Putamen (tissue), 1 donor: ENCODE measurements around the gene SIPA1L3.
A peak's percentile ranks its signal among the peaks of the same experiment; 100 is the strongest.

Experiments used
- DNase-seq: peaks from one replicate; pipeline ENCODE4 v3.0.0-alpha.2; 2016; ENCODE audit warnings: low spot score

Gene SIPA1L3

GRCh38 chr19:38193445-38193844 is 286.4 kb downstream of the SIPA1L3 start:
- no peak for DNase-seq

DNA sequence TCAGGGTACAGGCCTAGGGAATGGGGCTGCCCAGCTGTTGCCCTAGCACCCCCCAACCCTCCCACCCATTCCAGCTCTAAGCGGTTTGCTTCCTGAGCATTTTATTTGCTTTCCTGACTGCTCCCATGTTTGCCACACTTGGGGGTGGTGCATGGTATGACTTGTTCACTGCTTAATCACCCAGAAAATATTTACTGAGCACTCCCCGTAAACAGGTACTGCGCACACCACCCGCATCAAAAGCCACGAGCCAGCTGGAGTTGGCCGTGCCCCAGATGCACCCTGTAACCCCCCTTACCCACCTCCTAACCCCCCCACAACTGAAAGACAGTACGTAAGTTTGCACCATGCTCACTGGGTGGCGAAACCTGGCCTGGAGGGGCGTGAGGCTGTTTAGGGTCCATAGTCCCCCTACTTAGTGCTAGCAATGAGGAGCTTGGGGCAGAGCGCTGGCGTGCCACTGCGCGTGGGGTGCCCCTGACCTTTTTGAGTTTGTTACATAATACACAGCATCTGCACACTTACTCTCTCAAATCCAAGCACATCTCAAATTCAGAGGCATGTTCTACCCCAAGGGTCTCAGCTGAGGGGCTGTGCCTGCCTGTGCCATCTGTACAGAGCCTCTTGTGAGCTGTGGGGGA is 287.2 kb downstream of the SIPA1L3 start:
- DNase-seq, result no peak

DNA sequence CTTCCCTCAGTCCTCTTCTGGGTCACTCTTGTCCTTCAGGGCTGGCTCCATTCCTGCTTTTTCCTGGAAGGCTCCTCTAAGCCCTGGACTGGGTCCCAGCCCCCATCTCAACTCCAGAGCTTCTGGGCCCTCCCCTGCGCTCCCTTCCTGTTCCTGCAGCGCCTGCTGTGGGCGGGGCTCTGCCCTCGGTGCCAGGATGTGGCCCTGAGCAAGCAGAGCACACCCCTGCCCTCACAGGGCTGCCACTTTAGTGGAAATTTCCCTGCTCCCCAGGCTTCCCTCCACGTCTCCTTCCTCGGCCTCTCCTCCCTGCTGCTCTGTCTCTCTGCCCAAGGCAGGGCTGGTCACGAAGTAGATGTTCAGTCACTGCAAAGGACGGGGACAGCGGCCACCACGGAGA is 288.2 kb downstream of the SIPA1L3 start:
- DNase-seq, result no peak

DNA sequence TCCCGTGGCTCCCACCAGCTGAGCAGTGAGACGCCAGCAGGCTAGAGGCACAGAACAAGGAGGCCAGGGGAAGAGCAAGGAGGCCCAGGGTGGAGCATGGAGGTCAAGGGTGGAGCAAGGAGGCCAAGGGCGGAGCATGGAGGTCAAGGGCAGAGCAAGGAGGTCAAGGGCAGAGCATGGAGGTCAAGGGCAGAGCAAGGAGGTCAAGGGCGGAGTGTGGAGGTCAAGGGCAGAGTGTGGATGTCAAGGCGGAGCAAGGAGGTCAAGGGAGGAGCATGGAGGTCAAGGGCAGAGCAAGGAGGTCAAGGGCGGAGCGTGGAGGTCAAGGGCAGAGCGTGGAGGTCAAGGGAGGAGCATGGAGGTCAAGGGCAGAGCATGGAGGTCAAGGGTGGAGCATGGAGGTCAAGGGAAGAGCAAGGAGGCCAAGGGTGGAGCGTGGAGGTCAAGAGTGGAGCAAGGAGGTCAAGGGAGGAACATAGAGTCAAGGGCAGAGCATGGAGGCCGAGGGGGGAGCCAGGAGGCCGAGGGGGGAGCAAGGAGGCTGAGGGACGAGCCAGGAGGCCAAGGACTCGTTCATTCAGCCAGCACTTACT is 289.3 kb downstream of the SIPA1L3 start:
- DNase-seq, result no peak

DNA sequence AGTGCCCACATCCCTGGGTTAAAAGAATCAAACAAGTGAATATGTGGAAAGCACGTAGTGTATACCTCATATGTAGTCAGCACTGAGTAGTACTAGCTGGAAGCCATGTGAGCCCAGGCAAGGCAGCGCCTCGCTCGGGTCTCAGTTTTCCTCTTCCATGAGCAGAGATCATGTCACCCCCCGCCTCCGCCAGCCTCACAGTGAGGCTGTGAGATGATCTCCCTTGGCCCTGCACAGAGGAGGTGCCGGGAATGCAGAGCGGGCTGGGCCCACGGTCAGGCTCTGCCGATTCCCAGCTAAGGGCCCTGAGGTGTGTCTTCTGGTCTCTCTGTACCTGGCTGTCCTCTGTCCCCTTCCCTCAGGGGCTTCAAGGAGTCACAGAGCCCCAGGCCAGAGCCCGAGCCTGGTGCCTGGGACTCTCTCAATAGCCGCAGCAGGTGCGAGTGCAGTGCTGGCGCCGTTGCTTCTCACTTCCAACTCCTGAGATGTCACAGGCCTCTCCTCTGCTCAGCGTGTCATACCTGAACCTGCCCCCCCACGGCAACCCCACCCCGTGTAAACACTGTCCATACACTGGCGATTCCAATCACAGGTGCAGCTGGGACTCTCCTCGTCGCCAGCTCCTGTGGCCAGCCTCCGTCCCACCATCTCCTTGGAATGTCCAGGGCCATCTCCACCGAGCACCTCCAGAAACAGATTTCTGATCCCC is 290.1 kb downstream of the SIPA1L3 start:
- DNase-seq, result no peak

DNA sequence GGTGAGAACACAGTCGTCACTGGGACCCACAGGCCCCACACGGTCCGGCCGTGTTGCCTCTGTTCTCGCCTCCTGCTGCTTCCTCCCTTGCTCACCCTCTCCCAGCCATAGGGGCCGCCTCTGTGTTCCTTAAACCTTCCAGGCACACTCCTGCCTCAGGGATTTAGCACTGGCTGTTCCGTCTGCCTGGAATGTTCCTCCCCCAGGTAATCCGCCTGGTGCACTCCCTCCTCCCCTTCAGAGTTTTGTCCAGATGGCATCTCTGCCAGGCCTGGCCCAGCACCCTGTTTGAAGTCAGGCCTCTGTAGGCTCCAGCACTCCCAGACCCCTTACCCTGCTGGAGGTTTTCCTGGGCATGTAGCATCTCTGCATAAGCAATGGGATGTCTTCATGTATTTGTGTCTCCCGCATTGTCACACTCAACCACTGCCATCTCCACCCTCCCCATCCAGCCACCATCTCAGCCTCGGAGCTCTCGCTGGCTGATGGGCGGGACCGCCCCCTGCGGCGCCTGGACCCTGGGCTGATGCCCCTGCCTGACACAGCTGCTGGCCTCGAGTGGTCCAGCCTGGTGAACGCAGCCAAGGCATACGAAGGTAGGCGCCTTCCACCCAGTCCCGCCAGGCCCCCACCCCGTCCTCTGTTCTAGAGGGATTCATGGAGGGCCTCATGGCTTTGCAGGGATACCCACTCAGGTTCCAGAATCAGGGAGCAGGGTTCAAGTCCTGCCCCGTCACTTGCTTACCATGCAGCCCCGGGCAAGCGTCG is 291.1 kb downstream of the SIPA1L3 start:
- no peak for DNase-seq

- peak; percentile 62 for DNase-seq
Observed at GRCh38 chr19:38199340-38199739, 292.3 kb downstream of the SIPA1L3 start.

GRCh38 chr19:38201731-38202130 is 294.7 kb downstream of the SIPA1L3 start:
- DNase-seq, result no peak

GRCh38 chr19:38202504-38202903 is 295.5 kb downstream of the SIPA1L3 start:
- no peak for DNase-seq

GRCh38 chr19:38203197-38203596 is 296.2 kb downstream of the SIPA1L3 start:
- DNase-seq, result no peak

DNA sequence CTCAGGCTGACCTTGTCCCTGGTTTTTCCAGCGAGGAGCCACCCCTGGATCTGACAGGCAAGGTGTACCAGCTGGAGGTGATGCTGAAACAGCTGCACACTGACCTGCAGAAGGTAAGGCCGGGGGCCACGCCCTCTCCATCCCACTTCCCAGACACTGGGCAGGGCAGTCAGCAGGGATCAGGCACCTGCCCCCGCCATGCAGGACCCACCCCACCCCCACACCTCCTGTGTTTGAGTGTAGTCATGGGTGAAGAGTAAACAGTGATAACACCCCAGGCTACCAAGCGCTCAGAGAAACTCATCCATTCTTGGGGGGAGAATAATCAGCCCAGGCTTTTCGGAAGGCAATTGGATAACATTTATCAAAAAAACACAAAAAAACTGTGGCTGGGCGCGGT is 297.1 kb downstream of the SIPA1L3 start:
- no peak for DNase-seq

DNA sequence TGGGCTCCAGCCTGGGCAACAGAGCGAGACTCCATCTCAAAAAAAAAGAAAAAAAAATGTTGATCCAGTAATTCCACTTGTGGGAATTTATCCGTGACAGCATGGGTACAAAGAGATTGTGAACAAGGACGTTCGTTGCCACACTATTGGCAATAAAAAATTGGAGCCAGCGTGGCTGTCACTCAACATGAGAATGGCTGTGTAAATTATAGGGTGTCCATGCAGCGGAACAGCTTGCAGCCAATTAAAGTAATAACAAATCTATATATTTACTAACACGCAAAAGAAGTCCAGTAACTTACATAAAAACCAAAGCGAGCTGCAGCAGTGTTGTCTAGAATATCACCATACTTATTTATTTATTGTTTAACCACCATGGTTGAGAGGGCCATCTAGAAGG is 297.7 kb downstream of the SIPA1L3 start:
- DNase-seq, result no peak

DNA sequence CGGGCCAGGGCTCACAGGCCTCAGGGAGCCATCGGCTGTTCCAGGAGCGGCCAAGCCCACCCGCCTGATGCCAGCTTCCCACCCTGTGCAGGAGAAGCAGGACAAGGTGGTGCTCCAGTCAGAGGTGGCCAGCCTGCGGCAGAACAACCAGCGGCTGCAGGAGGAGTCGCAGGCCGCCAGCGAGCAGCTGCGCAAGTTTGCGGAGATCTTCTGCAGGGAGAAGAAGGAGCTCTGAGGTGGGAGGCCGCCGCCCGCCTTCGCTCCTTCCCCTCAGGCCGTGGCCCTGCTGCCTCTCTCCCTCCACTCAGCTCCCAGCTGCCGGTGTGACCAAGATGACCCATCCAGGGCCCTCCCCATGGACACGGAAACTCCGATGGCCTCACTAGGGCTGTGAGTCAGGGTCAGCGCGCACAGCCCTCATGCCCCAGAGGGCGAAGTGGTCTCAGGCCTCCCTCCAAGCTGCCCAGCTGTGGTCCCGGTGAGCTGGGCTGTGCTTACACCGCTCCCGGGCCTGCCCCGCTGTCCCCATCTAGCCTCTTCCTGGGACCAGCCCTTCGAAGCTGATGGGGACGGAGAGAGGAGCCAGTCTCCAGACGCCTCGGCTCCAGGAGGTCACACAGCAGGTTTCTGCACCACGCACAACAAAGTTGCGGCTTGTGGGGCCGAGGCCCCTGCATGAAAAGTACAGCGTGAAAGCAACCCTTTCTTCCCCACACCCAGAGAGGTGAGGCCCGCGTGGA is 299.2 kb downstream of the SIPA1L3 start:
- DNase-seq, result no peak

GRCh38 chr19:38206928-38207327 is 299.9 kb downstream of the SIPA1L3 start:
- DNase-seq, result no peak

GRCh38 chr19:38207543-38207942 is 300.5 kb downstream of the SIPA1L3 start:
- no peak for DNase-seq

DNA sequence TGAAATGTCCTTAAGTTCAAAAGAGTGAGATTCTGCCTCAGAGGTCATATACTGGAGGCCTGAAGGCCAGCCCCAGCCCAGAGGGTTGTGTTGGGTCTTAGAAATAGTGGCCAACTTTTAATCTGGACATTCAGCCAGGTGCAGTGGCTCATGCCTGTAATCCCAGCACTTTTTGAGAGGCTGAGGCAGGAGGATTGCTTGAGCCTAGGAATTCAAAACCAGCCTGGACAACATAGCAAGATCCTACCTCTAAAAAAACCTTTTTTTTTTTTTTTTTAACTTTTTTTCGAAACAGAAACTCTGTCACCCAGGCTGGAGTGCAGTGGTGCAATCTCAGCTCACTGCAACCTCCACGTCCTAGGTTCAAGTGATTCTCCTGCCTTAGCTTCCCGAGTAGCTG is 301.6 kb downstream of the SIPA1L3 start:
- no peak for DNase-seq

DNA sequence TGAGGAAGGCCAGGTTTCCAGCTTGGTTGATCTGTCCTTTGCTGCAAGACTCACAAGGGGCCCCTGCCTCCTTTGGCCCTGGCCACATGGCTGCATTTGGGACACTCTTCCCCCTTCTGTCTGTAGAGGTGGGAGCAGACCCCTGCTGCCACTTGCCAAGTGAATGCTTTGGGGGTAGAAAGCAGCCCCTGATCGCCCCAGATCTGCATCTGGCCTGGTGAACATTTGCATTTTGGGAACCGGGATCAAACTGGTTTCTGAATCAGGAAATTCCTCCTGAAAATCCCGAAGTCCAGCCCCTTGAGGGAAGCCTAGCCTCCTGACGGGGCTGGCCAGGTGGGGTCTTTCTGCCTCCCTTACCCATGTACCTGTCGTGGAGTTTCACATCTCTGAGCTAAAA is 302.1 kb downstream of the SIPA1L3 start:
- DNase-seq, result no peak

DNA sequence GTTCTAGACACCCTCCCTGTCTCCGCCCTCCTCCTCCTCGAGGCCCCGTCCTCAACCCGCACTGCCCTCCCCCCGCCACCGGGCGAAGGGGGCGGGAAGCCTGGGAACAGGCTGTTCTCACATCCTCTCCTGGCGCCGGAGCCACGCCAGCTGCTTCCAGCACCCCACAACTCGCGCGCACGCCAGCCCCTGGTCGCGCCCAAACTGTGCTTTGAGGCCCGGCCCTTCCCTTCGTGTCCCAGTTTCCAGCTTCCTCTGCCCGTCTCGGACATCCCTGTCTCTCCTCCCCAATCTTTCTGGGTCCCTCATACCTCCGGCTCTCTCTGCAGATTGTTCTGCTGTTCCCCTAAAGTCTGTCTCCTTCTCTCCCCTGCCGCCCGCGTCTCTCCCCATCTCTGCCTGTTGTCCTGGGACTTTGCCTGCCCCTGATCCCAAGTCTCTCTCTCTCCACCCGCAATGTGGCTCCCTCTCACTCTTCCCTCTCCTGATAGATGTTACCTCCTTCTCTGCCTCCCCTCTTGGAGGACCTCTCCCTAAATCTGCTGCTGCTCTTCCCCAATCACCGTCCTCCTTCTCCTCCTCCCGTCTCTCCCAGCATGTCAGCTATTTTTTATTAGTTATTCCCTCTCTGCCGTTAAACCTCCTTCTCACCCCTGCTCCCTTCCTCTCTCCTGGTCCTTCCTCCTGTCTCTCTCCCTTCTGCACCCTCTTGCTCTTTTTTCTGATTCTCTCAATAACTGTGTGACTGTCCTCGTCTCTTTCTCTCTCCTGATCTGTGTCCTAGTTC is 302.9 kb downstream of the SIPA1L3 start:
- peak; percentile 80 for DNase-seq

GRCh38 chr19:38210458-38210987 is 303.5 kb downstream of the SIPA1L3 start:
- DNase-seq, result peak; percentile 84

- no peak for DNase-seq
Observed at GRCh38 chr19:38211151-38211591, 304.2 kb downstream of the SIPA1L3 start.

- no peak for DNase-seq
Observed at GRCh38 chr19:38211766-38212165, 304.8 kb downstream of the SIPA1L3 start.
